HG03521 (cell line): ENCODE measurements around the gene ABCE1.

Source experiments
- ATAC-seq: cut with Tn5 transposase; IDR thresholded peaks from one replicate; pipeline ENCODE4 v1.9.1; 2021; ENCODE audit warnings: mild to moderate bottlenecking, moderate library complexity; ENCODE audit not compliant: unreplicated experiment

ABCE1 gene

GRCh38 chr4:145176641-145177432 is 78.7 kb downstream of the ABCE1 start:
- no peak for ATAC-seq

GRCh38 chr4:145177511-145177905 is 79.4 kb downstream of the ABCE1 start:
- ATAC-seq = no peak

DNA sequence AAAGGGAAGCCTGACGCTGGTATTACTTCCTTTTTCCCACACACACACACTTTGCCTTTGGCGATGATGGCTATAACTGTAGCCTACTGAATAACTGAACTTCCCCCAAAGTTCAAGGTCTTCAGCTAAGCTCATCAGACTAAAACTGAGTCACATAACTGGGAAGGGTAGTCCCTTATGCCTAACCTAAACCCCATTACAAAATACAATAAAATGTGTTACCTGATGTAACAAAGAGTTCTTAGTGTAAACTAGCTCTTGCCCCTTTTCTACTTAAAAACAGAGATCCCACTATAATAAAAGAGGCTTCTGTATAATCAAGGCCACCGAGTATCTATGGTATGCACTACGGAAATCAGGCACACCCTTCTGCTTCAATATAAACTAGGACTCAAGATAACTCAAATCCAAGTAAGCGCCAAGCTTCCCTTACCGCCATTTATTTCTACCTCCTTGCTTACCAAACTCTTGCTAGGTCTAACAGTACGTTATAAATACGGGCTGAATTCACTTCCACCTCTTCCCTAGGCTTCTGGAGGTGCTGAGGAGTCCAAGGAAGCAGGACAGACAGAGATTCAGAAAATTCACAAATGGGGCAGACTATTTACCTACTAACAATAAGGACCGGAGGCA is 79.9 kb downstream of the ABCE1 start:
- no peak for ATAC-seq

DNA sequence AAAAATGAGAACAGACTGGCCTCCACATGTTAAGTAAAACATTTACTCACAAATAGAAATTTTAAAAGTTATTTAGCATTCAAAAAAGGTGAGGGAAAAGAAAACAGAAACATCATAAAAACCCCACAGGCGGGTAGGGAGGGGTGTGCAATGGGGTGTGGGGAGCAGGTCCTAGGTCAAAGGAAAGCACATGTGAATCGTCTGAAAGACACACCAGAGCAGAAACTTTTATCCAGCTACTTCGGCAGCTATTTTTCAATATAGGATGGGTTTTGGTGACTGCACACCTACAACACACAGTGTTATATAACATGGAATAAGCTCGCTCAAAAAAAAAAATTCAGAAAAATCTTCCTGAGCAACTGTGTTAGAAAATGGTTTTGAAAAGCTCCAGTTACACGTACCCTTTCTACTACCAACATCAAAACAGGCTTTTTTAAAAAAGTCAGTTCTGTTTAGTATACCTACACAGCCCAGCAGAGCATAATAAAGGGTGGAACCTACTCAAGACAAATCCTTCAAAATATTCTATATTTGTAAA is 80.7 kb downstream of the ABCE1 start:
- ATAC-seq = no peak
